Suprapubic skin (tissue), 4 donors: ENCODE measurements around the gene MAPK4.

Experiments
- EP300 ChIP-seq: sonication (generic); formaldehyde crosslinking; IDR thresholded peaks from one replicate; pipeline ENCODE4 v1.6.1; 2017; ENCODE audit warnings: antibody characterized with exemption
- POLR2A ChIP-seq, 2 donors: fragments of 450-650 bp; IDR thresholded peaks; one replicate each; pipeline ENCODE4 v1.6.1; 2017; ENCODE audit warnings: antibody characterized with exemption in 2 of 2, mild to moderate bottlenecking in 2 of 2, moderate library complexity in 2 of 2
- POLR2AphosphoS5 ChIP-seq, 3 donors: sonication (generic); formaldehyde crosslinking; IDR thresholded peaks; one replicate each; pipeline ENCODE4 v1.6.1; 2017; ENCODE audit warnings: antibody characterized with exemption in 3 of 3
- TF ChIP-seq, protein P1 (sequence below), 2 donors: fragments of 200-600 bp in 1 of 2; fragments of 450-650 bp in 1 of 2; sonication (generic) in 1 of 2; IDR thresholded peaks; one replicate each; pipeline ENCODE4 v1.5.1; 2016 to 2019; ENCODE audit warnings: antibody characterized with exemption in 2 of 2, mild to moderate bottlenecking in 1 of 2, moderate library complexity in 1 of 2

DNA sequence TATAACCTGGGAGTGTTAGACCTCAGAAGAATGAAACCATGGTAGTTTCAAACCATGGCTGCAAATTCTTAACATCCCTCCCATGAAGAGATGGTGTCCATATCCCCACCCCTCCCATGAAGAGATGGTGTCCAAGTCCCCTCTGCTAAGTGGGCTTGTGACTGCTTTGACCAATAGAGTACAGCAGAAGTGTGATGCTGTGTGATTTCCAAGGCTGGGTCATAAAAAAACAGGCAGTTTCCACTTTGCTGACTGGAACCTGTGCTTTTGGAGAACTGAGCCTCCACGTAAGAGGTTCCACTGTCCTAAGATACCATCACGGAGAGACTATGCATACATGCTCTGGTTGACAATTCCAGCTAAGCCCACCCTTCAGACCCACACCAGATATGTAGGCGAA, 194.4 kb downstream of the MAPK4 start:
- no peak for TF ChIP-seq POLR2A (IDR thresholded peaks at IDR 0.05)
- TF ChIP-seq, protein P1, sequence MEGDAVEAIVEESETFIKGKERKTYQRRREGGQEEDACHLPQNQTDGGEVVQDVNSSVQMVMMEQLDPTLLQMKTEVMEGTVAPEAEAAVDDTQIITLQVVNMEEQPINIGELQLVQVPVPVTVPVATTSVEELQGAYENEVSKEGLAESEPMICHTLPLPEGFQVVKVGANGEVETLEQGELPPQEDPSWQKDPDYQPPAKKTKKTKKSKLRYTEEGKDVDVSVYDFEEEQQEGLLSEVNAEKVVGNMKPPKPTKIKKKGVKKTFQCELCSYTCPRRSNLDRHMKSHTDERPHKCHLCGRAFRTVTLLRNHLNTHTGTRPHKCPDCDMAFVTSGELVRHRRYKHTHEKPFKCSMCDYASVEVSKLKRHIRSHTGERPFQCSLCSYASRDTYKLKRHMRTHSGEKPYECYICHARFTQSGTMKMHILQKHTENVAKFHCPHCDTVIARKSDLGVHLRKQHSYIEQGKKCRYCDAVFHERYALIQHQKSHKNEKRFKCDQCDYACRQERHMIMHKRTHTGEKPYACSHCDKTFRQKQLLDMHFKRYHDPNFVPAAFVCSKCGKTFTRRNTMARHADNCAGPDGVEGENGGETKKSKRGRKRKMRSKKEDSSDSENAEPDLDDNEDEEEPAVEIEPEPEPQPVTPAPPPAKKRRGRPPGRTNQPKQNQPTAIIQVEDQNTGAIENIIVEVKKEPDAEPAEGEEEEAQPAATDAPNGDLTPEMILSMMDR (IDR thresholded peaks at IDR 0.05), result no peak
- no peak for TF ChIP-seq POLR2AphosphoS5 (IDR thresholded peaks at IDR 0.05)
- TF ChIP-seq EP300, result no peak
